Activated naive CD4-positive, alpha-beta T cell treated with anti-CD3 and anti-CD28 coated beads, Interleukin-2, amount 50 U/mL, for 24 hours (primary cell): ENCODE measurements around the gene CRADD.
A peak's percentile ranks its signal among the peaks of the same experiment; 100 is the strongest.
"Not testable (repeated sequence)": the region's sequence is repeated elsewhere in the genome, so short reads cannot be mapped to it uniquely, and the experiment has no call there.

ENCODE experiments used
- H3K27ac Mint-ChIP-seq: one replicate; pipeline ENCODE4 v1.8.0; 2021; ENCODE audit warnings: mild to moderate bottlenecking, mixed read lengths
- H3K27me3 Mint-ChIP-seq: one replicate; pipeline ENCODE4 v1.8.0; 2021; ENCODE audit warnings: mixed read lengths
- H3K36me3 Mint-ChIP-seq: one replicate; pipeline ENCODE4 v1.8.0; 2021; ENCODE audit warnings: mixed read lengths
- H3K4me1 Mint-ChIP-seq: one replicate; pipeline ENCODE4 v1.8.0; 2021; ENCODE audit warnings: mixed read lengths
- H3K4me3 Mint-ChIP-seq: one replicate; pipeline ENCODE4 v1.8.0; 2021; ENCODE audit warnings: mild to moderate bottlenecking, mixed read lengths
- H3K9me3 Mint-ChIP-seq: one replicate; pipeline ENCODE4 v1.8.0; 2021; ENCODE audit warnings: mixed read lengths

The CRADD gene

DNA sequence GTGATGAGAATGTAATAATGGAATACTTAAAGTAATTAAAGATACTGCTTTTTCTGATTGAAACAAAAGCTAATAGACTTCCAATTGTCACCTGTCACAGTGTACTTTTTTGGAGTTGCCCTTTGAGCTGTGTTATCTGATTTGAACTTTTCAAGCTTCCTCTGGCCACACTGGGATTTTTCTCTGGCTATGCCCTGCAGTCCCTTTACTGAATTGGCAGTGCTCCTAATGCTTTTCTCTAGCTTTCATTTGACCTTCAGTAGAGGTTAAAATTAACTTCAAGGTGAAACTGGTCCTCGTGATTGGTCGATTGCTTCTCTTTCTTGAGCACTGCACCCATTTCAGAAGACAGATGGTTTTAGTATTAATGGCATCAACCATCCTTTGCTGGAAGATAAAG lies 89.2 kb downstream of the CRADD start:
- Mint-ChIP-seq H3K4me1 (peaks cover 34% of the 10 kb centered on the region), H3K4me3 (no peak overlapping the region), H3K27me3 (no peaks in the 10 kb centered on the region), H3K27ac (no peak overlapping the region), H3K9me3 (no peaks in the 10 kb centered on the region), H3K36me3 (no peaks in the 10 kb centered on the region)

DNA sequence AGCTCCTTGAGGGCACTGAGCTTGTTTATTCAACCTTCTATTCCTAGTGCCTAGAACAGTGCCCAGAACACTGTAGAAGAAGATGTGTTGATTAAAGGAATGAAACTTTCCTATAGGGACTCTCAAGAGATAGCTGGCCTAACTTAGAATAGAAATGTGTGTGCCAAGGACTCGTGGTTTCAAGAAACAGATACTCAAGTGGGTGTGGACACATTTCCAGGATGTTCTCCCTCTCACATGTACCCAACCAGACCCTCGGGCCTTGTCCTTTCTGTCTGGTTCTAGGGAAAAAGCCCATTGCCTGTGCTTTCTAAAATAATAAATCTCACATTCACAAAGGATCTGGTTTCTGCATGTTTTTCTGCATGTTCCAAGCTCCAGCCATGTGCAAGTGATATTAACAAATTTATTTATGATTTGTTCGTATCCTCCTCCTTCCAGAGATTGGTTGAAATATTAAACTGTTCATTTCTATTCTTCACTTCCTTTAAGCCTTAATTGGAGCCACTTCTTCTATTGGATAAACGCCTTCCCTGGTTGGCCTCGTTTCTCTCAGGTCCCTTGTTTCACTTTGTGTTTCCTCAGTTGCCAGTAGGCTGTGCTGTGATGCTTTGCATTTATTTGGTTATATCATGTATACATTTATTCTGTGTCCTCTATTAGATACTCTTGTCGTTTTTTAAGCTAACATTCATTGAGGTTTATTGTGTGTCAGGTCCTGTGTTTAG lies 89.8 kb downstream of the CRADD start:
- Mint-ChIP-seq H3K4me3 (peak overlapping the region; percentile 4), H3K27ac (no peak overlapping the region), H3K4me1 (peaks cover 35% of the 10 kb centered on the region)

DNA sequence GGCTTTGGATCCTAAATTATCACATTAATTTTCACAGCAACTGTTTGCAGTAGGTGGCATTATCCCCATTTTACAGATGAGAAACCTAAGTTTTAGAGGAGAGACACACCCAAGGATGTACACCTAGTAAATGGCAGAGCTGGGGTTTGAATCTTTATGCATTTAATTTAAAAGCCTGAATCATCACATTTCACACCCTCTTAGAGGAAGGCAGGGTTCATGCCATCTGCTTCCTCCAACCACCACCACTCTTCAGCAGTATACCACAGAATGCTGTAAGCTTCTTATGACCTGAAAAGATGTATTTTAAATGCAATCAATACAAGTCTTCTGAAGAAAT lies 90.3 kb downstream of the CRADD start:
- Mint-ChIP-seq H3K27me3 (no peaks in the 10 kb centered on the region), H3K4me3 (peak overlapping the region; percentile 4), H3K9me3 (no peaks in the 10 kb centered on the region), H3K4me1 (peaks cover 37% of the 10 kb centered on the region), H3K36me3 (no peaks in the 10 kb centered on the region), H3K27ac (no peak overlapping the region)

More for the DNA sequence above, 89.8 kb downstream of the CRADD start:
- Mint-ChIP-seq H3K36me3 (no peaks in the 10 kb centered on the region), H3K9me3 (no peaks in the 10 kb centered on the region), H3K27me3 (no peaks in the 10 kb centered on the region)

DNA sequence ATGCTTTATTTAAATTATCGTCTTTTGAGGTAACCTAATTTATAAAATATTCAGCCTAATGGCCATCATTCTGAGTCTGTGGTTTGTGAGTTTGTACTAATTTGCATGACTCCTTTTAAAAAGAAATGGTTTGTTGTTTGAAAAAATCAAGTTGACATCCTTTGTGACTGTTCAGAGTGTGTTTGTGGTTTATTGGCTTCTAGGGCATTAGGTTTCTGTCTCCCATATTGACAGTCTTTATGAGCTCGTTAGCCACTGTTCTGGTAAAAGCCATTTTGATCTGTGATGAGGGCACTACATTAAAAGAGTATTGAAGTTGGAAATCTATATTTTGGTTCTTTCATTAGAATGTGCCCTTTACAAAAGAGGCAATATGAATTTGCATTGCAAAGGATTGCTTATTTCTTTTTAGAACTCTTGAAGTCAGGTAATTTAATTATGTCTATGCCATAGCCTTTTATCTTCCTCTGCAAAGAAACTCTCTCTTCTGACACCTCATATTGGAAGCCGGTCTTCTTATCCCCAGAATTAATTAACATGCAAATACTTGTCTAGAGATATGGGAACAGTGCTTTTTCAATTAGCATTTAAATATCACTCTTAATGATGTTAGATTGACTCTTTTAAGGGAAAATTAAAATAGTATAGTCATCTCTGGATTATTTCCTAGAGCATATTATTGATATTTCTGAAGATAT lies 95.0 kb downstream of the CRADD start:
- H3K9me3 Mint-ChIP-seq = peaks cover 8% of the 10 kb centered on the region
- H3K27me3 Mint-ChIP-seq = no peaks in the 10 kb centered on the region
- H3K4me1 Mint-ChIP-seq = peaks cover 50% of the 10 kb centered on the region
- H3K36me3 Mint-ChIP-seq = peaks cover 13% of the 10 kb centered on the region
- H3K4me3 Mint-ChIP-seq = no peak overlapping the region
- no peak overlapping the region for H3K27ac Mint-ChIP-seq

DNA sequence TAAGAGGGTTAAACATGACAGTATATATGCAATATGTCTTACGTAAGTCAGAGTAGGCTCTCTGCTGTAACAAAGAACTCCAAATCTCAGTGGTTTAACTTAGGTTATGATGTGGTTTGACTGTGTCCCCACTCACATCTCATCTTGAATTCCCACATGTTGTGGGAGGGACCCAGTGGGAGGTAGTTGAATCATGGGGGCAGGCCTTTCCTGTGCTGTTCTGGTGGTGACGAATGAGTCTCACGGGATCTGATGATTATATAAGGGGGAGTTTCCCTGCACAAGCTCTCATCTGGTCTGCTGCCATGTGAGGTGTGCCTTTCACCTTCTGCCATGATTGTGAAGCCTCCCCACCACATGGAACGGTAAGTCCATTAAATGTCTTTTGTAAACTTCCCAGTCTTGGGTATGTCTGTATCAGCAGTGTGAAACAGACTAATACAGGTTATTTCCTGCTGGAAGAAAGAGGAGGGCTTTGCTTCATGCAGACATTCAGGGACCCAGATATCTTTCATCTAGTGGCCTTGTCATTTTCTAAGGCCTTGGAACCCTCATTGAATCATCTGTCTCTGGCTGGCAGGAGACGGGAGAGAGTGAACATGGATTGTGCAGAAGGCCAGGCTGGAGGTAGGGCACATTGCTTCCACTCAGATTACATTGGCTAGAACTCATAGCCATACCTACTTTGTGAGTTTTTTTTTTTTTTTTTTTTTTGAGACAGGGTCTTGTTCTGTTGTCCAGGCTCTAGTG lies 96.1 kb downstream of the CRADD start:
- Mint-ChIP-seq H3K4me1 (peaks cover 50% of the 10 kb centered on the region), H3K4me3 (peak overlapping the region; percentile 75), H3K9me3 (peaks cover 8% of the 10 kb centered on the region), H3K27ac (peak overlapping the region; percentile 90), H3K27me3 (no peaks in the 10 kb centered on the region), H3K36me3 (peaks cover 15% of the 10 kb centered on the region)

DNA sequence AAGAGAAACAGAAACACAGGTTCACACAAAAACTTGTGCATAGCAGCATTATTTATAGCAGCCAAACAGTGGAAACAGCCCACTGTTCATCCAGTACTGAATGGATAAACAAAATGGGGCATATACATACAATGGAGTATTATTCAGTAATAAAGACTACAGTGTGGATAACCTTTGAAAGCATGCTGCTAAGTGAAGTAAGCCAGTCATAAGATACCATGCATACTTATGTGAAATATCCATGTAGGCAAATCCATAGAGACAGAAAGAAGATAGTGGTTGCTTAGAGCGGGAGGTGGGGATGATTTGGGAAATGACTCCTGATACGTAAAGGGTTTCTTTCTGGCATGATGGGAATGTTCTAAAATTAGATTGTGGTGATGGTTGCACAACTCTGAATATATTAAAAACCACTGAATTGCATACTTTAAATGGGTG lies 99.4 kb downstream of the CRADD start:
- Mint-ChIP-seq H3K36me3 (peaks cover 33% of the 10 kb centered on the region), H3K4me1 (peaks cover 78% of the 10 kb centered on the region), H3K27me3 (no peaks in the 10 kb centered on the region), H3K4me3 (peak overlapping the region; percentile 53), H3K9me3 (peaks cover 8% of the 10 kb centered on the region), H3K27ac (no peak overlapping the region)

DNA sequence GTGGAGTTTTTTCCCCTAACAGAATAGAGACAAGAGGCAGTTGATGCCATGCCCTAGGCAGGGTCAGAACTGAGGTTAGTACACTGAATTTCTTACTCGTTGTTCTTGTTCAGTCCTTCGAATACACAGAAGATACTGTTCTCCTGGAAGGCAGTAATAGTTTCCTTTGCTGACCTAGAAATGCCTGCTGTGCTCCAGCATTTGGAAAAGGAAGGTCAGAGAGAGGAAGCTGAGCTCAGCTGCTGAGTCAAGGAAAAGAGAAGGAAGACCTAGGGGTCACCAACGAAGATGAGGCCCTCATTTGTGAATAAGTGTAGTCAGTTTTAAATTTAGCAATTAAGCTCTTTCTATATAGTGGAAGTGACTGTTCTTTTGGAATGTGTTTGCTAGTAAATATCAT lies 100.1 kb downstream of the CRADD start:
- peaks cover 8% of the 10 kb centered on the region for H3K9me3 Mint-ChIP-seq
- peak overlapping the region; percentile 62 for H3K4me3 Mint-ChIP-seq
- peaks cover 33% of the 10 kb centered on the region for H3K36me3 Mint-ChIP-seq
- H3K27me3 Mint-ChIP-seq = no peaks in the 10 kb centered on the region
- H3K27ac Mint-ChIP-seq = no peak overlapping the region
- H3K4me1 Mint-ChIP-seq = peaks cover 73% of the 10 kb centered on the region

DNA sequence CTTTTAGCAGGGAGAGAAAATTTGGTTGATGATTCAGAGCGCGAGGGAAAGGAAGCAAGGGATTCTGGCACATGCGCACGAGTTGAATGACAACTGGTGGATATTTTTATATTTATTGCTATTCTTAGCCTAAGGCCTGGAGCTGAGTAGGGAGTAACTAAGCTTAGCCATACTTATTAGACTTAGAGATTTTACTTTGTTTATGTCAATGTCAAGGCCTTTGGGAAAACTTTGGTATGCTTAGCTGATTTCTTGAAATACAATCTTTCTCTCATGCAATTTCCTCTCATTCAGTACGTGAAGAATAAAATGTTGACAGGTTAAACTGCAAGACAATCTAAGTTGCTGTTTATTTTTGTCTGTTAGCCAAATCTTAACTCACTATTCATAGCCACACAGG lies 101.1 kb downstream of the CRADD start:
- peak overlapping the region; percentile 15 for H3K4me3 Mint-ChIP-seq
- H3K27ac Mint-ChIP-seq = no peak overlapping the region
- H3K27me3 Mint-ChIP-seq = no peaks in the 10 kb centered on the region
- H3K4me1 Mint-ChIP-seq = peaks cover 68% of the 10 kb centered on the region
- H3K9me3 Mint-ChIP-seq = peaks cover 8% of the 10 kb centered on the region
- peaks cover 32% of the 10 kb centered on the region for H3K36me3 Mint-ChIP-seq

DNA sequence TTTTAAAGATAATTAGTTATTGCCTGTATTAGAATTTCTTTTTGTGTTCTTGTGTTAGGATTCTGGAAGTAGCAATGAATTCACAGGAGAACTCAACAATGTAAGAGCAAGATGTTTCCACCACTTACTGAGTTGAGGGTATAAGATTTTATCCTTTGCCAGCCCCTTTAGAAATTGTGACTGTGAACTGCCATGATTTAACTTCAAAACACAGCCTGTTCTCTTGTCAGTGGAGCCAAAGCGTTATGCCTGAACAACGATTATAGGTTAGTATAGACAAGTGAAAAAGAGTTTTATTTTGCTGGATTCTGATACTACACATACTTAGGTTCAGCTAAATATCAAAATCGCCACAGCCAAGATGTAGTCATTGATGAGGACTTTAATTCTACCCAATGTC lies 101.6 kb downstream of the CRADD start:
- peaks cover 68% of the 10 kb centered on the region for H3K4me1 Mint-ChIP-seq
- H3K27ac Mint-ChIP-seq = no peak overlapping the region
- H3K4me3 Mint-ChIP-seq = peak overlapping the region; percentile 19
- no peaks in the 10 kb centered on the region for H3K27me3 Mint-ChIP-seq
- peaks cover 8% of the 10 kb centered on the region for H3K9me3 Mint-ChIP-seq
- H3K36me3 Mint-ChIP-seq = peaks cover 30% of the 10 kb centered on the region

DNA sequence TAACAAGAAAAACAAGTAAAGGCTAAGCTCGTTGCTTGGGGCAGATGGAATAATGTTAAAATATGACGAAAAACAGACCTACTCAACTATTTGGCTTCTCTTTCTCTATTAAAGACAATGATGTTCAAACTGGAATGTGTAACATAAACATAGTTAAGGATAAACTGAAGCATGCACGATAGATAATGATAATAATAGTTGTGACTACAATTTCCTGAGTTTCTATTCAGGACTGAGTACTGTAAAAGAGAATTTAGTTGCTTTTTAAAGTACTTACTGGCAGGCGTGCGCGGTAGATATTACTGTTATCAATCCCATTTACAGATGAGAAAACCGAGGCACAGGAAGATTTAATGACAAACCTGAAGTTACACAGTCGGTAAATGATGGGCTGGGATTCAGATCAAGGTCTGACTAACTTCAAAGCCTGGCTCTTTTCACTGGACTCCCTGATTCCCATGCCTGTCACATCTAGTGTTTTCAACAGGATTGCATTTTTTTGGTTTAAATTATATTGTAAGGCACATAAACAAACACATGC lies 103.0 kb downstream of the CRADD start:
- Mint-ChIP-seq H3K27me3 (no peaks in the 10 kb centered on the region), H3K9me3 (no peaks in the 10 kb centered on the region), H3K36me3 (peaks cover 24% of the 10 kb centered on the region), H3K4me1 (peaks cover 74% of the 10 kb centered on the region), H3K27ac (no peak overlapping the region), H3K4me3 (no peak overlapping the region)

DNA sequence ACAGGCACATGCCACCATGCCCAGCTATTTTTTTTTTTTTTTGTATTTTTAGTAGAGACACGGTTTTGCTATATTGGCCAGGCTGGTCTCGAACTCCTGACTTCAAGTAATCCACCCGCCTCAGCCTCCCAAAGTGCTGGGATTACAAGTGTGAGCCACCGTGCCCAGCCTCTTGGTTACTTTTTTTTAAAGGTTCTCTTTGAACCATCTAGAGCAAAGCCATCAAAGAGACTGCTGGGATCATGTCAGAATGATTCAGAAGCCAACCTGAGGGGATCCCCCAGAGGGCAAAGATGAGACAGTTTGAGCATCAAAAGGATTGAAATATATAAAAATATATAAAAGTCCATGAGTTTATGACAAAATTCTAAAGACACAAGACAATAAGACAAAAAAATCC lies 103.7 kb downstream of the CRADD start:
- not testable (repeated sequence) for H3K9me3 Mint-ChIP-seq, H3K27me3 Mint-ChIP-seq
- Mint-ChIP-seq H3K36me3 (peaks cover 26% of the 10 kb centered on the region), H3K4me1 (peaks cover 81% of the 10 kb centered on the region), H3K4me3 (peak overlapping the region; percentile 28), H3K27ac (peak overlapping the region; percentile 93)

DNA sequence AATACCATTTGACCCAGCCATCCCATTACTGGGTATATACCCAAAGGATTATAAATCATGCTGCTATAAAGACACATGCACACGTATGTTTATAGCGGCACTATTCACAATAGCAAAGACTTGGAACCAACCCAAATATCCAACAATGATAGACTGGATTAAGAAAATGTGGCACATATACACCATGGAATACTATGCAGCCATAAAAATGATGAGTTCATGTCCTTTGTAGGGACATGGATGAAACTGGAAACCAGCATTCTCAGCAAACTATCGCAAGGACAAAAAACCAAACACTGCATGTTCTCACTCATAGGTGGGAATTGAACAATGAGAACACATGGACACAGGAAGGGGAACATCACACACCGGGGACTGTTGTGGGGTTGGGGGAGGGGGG lies 104.8 kb downstream of the CRADD start:
- Mint-ChIP-seq H3K4me1 (peaks cover 86% of the 10 kb centered on the region), H3K36me3 (peaks cover 21% of the 10 kb centered on the region)
- not testable (repeated sequence) for H3K4me3 Mint-ChIP-seq, H3K9me3 Mint-ChIP-seq, H3K27ac Mint-ChIP-seq, H3K27me3 Mint-ChIP-seq

DNA sequence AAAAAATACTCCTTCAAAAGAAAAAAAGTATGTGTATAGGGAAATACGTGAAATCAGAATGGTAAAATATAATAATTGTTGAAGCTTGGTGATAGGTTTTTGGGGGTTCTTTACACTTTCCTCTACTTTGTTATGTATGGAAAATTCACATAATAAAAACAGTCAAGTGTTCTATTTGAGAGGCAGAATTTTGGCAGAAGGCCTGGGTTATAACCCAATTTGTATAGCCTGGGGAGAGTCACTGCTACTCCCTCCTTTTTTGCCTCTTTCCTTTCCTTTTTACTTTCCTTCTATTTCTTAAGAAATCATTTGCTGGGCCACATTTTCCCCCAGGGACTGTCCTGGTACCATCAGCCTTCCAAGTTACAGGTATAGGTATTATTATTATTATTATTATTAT lies 105.7 kb downstream of the CRADD start:
- H3K9me3 Mint-ChIP-seq = no peaks in the 10 kb centered on the region
- peaks cover 79% of the 10 kb centered on the region for H3K4me1 Mint-ChIP-seq
- H3K27ac Mint-ChIP-seq = peak overlapping the region; percentile 12
- H3K27me3 Mint-ChIP-seq = no peaks in the 10 kb centered on the region
- peaks cover 22% of the 10 kb centered on the region for H3K36me3 Mint-ChIP-seq
- H3K4me3 Mint-ChIP-seq = no peak overlapping the region

DNA sequence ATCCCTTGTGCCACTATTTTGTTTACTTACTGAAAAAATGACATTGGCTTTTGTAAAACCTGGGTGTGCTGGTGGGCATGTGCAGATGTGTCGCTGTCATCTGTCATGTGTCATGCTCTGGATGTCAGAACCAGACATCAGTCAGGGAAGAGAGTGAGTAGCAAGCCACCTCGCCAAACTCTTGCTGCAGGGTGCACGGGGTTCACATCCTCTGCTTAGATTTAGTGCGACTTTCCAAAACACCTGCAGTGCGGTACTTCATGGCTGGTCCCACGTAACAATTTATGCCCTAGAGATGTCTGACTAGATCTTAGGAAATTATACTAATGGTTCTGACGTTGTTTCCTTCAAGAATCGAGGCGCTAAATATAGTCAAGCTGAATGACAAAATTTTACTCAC lies 106.7 kb downstream of the CRADD start:
- H3K27ac Mint-ChIP-seq = peak overlapping the region; percentile 94
- H3K4me1 Mint-ChIP-seq = peaks cover 79% of the 10 kb centered on the region
- peak overlapping the region; percentile 77 for H3K4me3 Mint-ChIP-seq
- no peaks in the 10 kb centered on the region for H3K27me3 Mint-ChIP-seq
- no peaks in the 10 kb centered on the region for H3K9me3 Mint-ChIP-seq
- H3K36me3 Mint-ChIP-seq = peaks cover 23% of the 10 kb centered on the region

DNA sequence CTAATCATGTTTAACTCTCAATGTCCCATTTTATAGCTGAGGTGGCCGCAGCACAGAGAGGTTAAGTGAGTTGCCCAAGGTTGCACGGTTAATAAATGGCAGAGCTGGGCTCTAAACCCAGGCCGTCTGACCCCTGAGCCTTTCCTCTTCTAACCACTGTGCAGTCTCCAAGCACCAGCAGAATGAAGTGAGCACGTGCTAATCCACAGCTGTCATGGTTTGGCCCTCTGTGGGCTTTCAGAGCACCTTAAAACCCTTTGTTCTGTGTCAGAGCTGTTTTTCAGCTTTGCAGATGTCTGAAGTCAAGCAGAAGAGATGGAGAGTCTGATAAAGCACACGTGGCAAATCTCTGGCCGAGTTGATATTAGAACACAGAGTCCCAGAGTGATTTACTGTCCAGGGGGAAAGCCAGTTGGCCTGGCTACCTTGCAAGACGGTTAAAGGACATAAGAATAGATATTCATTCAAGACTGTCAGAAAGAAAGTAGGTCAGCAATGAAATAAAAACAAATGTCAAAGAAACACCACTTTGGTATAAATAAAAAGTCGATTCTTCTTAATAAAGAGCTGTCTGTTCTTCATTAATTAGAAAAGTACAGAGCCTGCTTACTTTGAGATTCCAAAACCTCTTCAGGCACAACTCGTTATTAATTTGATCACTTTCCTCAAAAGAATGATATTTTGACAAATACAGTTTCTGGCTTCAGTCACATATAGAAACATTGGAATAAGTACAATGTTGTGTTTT lies 107.3 kb downstream of the CRADD start:
- peak overlapping the region; percentile 77 for H3K4me3 Mint-ChIP-seq
- H3K9me3 Mint-ChIP-seq = no peaks in the 10 kb centered on the region
- peaks cover 21% of the 10 kb centered on the region for H3K36me3 Mint-ChIP-seq
- H3K27ac Mint-ChIP-seq = peak overlapping the region; percentile 94
- peaks cover 79% of the 10 kb centered on the region for H3K4me1 Mint-ChIP-seq
- no peaks in the 10 kb centered on the region for H3K27me3 Mint-ChIP-seq
